ENCODE data around the gene DAD1. TPM values are rescaled to one million over a fixed set of nuclear protein-coding genes. Genes with fewer than 3 reads are reported as not detected.
A peak's percentile ranks its signal among the peaks of the same experiment; 100 is the strongest.
"Not testable (repeated sequence)": the region's sequence is repeated elsewhere in the genome, so short reads cannot be mapped to it uniquely, and the experiment has no call there.

The DAD1 gene
- total RNA-seq, 2 experiments from 2014 or later: 265 to 302 TPM

DNA sequence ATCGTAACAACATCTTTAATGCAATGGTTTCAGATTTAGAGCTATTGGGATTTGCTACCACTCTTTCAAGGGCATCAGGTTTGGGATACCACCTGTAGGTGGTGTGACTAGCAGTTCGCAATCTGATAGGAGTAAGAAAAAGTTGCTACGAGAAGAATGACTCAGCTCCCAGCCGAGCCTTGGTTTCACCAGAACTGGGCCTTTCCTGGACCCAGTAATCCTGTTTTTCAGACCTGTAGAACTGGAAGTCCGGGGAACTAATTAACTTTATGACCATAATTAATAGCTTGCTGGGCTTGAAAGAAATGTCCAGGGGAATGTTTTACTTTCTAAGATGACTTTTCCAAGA, 9.8 kb upstream of the DAD1 start:
- Mint-ChIP-seq H3K4me3 (peak overlapping the region; percentile 90), H3K4me1 (peaks cover 22% of the 10 kb centered on the region), H3K27me3 (no peaks in the 10 kb centered on the region), H3K9me3 (ENCODE audit: low read depth) (no peaks in the 10 kb centered on the region), H3K27ac (peak overlapping the region; percentile 80), H3K36me3 (ENCODE audit: low read depth) (peaks cover 13% of the 10 kb centered on the region)
- ATAC-seq (peak; percentile 85), DNase-seq (peak; percentile 65)
- intact Hi-C loops (cut with DNase I, micrococcal nuclease): loop anchor here (1.0 kb wide), 1 partner anchor 10 kb away; the partner anchor contains the start of gene DAD1 (in 2 of the 2)
- CTCF ChIA-PET: interaction anchor here (0.6 to 19.8 kb wide), 17 partner anchors 9 to 620 kb away, joined by 3 to 342 read pairs (median 4); partner anchors contain the start of genes DAD1 and OXA1L
- POLR2A ChIA-PET: interaction anchor here (0.6 to 3.0 kb wide), 4 partner anchors 9 to 599 kb away, joined by 3 to 9 read pairs (median 5); partner anchors contain the start of genes DAD1 and OXA1L

DNA sequence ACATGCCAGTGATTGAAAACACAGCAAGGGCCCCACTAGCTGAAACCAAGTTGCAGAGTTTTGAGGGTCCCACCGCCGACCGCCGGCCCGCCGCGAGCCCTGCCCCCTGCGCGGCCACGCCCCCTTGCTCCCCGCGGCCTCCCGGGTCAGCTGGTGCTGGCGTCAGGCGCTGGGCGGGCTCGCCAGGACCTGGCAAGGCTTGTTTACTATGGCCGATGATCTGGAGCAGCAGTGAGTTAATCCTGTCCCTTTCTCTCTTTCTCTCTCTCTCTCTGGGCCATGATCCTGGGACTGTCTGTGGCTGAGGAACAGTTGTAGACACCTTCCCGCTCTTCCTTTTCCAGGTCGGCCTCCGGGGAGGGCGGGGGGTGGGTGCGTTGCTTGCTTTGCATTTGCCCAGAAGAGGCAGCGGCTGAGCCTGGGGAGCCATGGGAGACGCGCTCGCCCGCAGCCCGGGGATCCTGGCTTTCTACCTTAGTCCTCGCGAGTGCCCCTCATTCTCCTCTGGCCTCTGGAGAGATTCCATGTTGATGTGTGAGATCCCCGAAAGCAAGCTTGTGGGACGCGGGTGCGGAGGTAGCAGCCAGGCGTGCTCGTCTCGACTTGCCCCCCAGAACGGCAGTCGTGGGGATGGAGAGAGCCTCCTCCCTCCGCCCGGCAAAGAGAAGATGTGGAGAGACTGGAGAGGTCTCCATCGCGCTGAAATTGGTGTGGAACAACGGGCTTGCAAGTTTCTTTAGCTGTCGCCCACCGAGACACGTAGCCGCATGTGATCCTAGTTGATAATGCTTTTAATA, 9.3 kb upstream of the DAD1 start, which contains the start of gene ABHD4:
Gene ABHD4 (plus strand): TSS at position 202 of the 797 bp plus-strand sequence. CDS start 7 bp downstream, at position 209.
- ChIA-PET POLR2A (interaction anchor here (0.6 to 3.0 kb wide), 5 partner anchors 9 to 749 kb away, joined by 3 to 9 read pairs (median 4); partner anchors contain the start of genes DAD1 and OXA1L), CTCF (interaction anchor here (0.6 to 19.8 kb wide), 18 partner anchors 9 to 620 kb away, joined by 3 to 342 read pairs (median 4); partner anchors contain the start of genes DAD1 and OXA1L)
- ATAC-seq: peak; percentile 75
- intact Hi-C loops (cut with DNase I, micrococcal nuclease): loop anchor here (1.0 kb wide), 1 partner anchor 9 kb away; the partner anchor contains the start of gene DAD1 (in 2 of the 2)
- H3K36me3 Mint-ChIP-seq (ENCODE audit: low read depth): peaks cover 10% of the 10 kb centered on the region
- no peaks in the 10 kb centered on the region for H3K9me3 Mint-ChIP-seq (ENCODE audit: low read depth)
- peaks cover 22% of the 10 kb centered on the region for H3K4me1 Mint-ChIP-seq
- peaks cover under 1% of the 10 kb centered on the region for H3K27me3 Mint-ChIP-seq
- peak within 1 kb of the TSS; percentile 90 for H3K4me3 Mint-ChIP-seq
- DNase-seq: peak; percentile 82
- H3K27ac Mint-ChIP-seq: peak within 1 kb of the TSS; percentile 80

DNA sequence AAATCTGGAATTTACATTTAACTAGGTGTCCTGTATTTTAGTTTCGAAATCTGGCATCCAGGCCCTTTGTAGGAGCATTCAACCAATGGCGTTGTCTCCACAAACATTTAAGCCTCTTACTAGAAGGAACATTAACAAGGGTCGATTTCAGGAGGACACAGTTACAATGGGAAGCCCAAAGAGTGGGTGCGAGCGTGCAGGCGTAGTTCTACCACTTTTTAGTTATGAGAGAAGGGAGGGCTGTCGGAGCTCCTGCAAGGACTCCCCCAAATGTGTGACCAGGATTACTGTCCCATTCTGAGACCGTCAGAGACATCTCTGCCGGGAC, 8.7 kb upstream of the DAD1 start:
- H3K36me3 Mint-ChIP-seq (ENCODE audit: low read depth): peaks cover 7% of the 10 kb centered on the region
- H3K4me1 Mint-ChIP-seq: peaks cover 26% of the 10 kb centered on the region
- DNase-seq: peak; percentile 17
- H3K27me3 Mint-ChIP-seq: peaks cover 1% of the 10 kb centered on the region
- H3K9me3 Mint-ChIP-seq (ENCODE audit: low read depth): no peaks in the 10 kb centered on the region
- ChIA-PET CTCF (interaction anchor here (1.0 to 19.8 kb wide), 5 partner anchors 8 to 304 kb away, joined by 3 to 342 read pairs (median 8); partner anchors contain the start of gene DAD1), POLR2A (interaction anchor here (0.6 to 3.0 kb wide), 2 partner anchors 8 to 749 kb away, joined by 3 to 9 read pairs; partner anchors contain the start of gene DAD1)
- peak overlapping the region; percentile 69 for H3K27ac Mint-ChIP-seq
- H3K4me3 Mint-ChIP-seq: peak overlapping the region; percentile 90
- intact Hi-C loops (cut with DNase I, micrococcal nuclease): loop anchor here (1.0 kb wide), 1 partner anchor 8 kb away; the partner anchor contains the start of gene DAD1 (in 2 of the 2)
- peak; percentile 5 for ATAC-seq

DNA sequence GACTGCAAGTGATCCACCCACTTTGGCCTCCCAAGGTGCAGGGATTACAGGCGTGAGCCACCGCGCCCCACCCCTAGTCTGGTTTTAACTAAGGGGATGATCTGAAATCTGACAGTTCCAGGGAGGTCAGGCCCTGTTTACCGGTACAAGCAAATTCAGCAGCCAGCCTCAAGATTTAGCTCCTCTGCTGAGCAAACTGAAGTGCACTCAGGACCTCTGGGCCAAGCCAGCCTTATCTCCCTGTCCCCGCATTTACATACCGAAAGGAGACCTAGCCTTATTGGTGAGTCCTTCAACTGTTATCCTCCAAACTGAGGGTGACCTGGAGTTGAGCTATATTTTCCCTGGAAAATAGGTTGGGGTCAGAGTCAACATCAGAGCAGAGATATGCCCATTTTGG, 8.2 kb upstream of the DAD1 start:
- Mint-ChIP-seq H3K4me3 (peak overlapping the region; percentile 90), H3K27ac (no peak overlapping the region), H3K9me3 (ENCODE audit: low read depth) (no peaks in the 10 kb centered on the region), H3K4me1 (peaks cover 30% of the 10 kb centered on the region), H3K36me3 (ENCODE audit: low read depth) (peaks cover 5% of the 10 kb centered on the region), H3K27me3 (peaks cover 1% of the 10 kb centered on the region)
- intact Hi-C loops (cut with DNase I, micrococcal nuclease): no loop called here
- DNase-seq (no peak), ATAC-seq (no peak)
- ChIA-PET CTCF (interaction anchor here (0.5 to 19.8 kb wide), 7 partner anchors 8 to 255 kb away, joined by 3 to 342 read pairs (median 5); partner anchors contain the start of gene DAD1), POLR2A (no interaction called here)

DNA sequence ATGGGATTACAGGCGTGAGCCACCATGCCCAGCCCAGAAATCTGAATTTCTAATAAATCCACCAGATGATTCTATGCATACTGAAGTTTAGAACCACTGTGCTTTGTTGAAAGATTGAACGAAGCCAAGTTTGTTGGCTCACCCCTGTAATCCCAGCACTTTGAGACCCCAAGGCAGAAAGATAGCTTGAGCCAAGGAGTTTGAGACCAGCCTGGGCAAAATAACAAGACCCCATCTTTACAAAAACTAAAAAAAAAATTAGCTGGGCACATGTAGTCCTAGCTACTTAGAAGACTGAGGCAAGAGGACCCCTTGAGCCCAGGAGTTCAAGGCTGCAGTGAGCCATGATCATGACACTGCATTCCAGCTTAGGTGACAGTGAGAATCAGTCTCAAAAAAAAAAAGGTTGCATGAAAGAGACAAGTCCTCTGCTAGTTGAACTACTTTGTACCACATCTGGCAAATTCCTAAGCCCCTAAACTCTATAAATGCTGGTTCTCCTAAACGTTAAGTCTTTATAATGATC, 7.4 kb upstream of the DAD1 start:
- H3K9me3 Mint-ChIP-seq (ENCODE audit: low read depth): no peaks in the 10 kb centered on the region
- intact Hi-C loops (cut with DNase I, micrococcal nuclease): no loop called here
- POLR2A ChIA-PET: no interaction called here
- no peak overlapping the region for H3K4me3 Mint-ChIP-seq
- H3K4me1 Mint-ChIP-seq: peaks cover 36% of the 10 kb centered on the region
- no peak overlapping the region for H3K27ac Mint-ChIP-seq
- no peak for DNase-seq
- CTCF ChIA-PET: interaction anchor here (0.5 to 19.8 kb wide), 5 partner anchors 29 to 256 kb away, joined by 3 to 342 read pairs (median 4); no protein-coding TSS in a partner anchor
- ATAC-seq: no peak
- no peaks in the 10 kb centered on the region for H3K36me3 Mint-ChIP-seq (ENCODE audit: low read depth)
- peaks cover 1% of the 10 kb centered on the region for H3K27me3 Mint-ChIP-seq

DNA sequence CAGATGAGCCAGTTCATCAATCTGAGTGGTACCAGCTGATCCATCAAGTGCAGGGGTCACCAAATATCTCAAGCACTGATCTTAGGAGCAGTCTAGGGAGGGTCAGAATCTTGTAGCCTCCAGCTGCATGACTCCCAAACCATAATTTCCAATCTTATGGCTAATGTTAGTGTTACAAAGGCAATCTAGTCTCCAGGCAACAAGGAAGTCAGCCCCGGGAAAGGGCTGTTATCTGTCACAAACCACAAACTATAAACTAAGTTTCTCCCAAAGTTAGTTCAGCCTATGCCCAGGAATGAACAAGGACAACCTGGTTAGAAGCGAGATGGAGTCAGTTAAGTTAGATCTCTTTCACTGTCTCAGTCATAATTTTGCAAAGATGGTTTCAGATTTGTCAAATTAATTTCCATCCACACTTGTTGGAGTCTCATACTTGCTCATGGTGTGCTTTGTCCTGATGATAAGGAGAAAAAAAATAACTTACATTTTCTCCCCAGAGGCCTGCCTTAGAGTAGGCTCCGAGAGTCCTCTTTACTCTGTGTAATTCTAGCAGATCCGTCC, 5.2 kb upstream of the DAD1 start:
- H3K27ac Mint-ChIP-seq: no peak overlapping the region
- H3K4me1 Mint-ChIP-seq: peaks cover 44% of the 10 kb centered on the region
- ChIA-PET POLR2A (no interaction called here), CTCF (interaction anchor here (0.7 to 19.8 kb wide), 4 partner anchors 18 to 748 kb away, joined by 3 to 342 read pairs (median 3); no protein-coding TSS in a partner anchor)
- no peak overlapping the region for H3K4me3 Mint-ChIP-seq
- DNase-seq (no peak), ATAC-seq (no peak)
- peaks cover 1% of the 10 kb centered on the region for H3K27me3 Mint-ChIP-seq
- no peaks in the 10 kb centered on the region for H3K9me3 Mint-ChIP-seq (ENCODE audit: low read depth)
- intact Hi-C loops (cut with DNase I, micrococcal nuclease): no loop called here
- H3K36me3 Mint-ChIP-seq (ENCODE audit: low read depth): no peaks in the 10 kb centered on the region

DNA sequence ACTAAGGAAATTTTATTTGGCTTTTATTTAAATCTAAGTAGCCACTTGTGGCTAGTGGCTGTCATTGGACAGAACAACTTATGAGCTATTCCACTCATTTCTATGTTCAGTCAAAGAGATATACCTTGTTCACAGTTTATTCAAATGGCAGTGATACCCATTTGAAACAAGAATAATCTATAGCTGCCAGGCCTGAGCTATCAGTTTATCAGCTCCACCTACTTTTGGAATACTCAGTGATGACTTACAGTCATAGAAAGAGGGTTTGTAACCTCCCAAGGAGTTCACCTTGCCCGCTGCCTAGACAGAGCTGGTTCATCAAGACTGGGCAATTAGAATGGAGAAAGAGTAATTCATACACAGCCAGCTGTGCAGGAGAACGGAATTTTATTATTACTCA, 4.6 kb upstream of the DAD1 start:
- Mint-ChIP-seq H3K36me3 (ENCODE audit: low read depth) (peaks cover 3% of the 10 kb centered on the region), H3K9me3 (ENCODE audit: low read depth) (no peaks in the 10 kb centered on the region), H3K27me3 (peaks cover 1% of the 10 kb centered on the region), H3K27ac (no peak overlapping the region), H3K4me1 (peaks cover 39% of the 10 kb centered on the region), H3K4me3 (no peak overlapping the region)
- intact Hi-C loops (cut with DNase I, micrococcal nuclease): no loop called here
- ChIA-PET POLR2A (no interaction called here), CTCF (interaction anchor here (0.7 to 19.8 kb wide), 5 partner anchors 18 to 747 kb away, joined by 3 to 342 read pairs (median 3); no protein-coding TSS in a partner anchor)
- no peak for DNase-seq
- no peak for ATAC-seq

DNA sequence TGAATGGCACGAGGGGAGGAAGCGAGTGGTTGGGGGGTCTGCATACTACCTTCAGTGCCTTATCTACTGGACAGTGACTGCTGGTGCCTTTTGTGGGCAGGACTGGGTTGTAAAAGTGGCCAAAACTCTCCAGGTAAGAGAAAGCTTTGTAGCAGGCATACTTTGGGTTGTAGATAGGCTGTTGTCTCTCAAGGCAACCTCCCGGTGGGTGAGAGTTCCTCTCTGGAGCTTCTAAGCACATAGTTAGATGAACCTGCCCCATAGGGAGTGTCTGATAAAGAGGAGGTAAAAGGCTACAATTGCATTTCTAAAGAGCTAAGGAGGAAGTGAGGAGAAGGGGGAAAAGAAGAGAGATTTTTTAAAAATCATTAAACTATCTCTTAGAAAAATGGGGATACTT, 4.2 kb upstream of the DAD1 start:
- peaks cover 5% of the 10 kb centered on the region for H3K36me3 Mint-ChIP-seq (ENCODE audit: low read depth)
- intact Hi-C loops (cut with DNase I, micrococcal nuclease): no loop called here
- H3K9me3 Mint-ChIP-seq (ENCODE audit: low read depth): no peaks in the 10 kb centered on the region
- ATAC-seq: no peak
- no peak overlapping the region for H3K4me3 Mint-ChIP-seq
- peaks cover 1% of the 10 kb centered on the region for H3K27me3 Mint-ChIP-seq
- POLR2A ChIA-PET: no interaction called here
- no peak for DNase-seq
- peak overlapping the region; percentile 29 for H3K27ac Mint-ChIP-seq
- CTCF ChIA-PET: interaction anchor here (0.6 to 19.8 kb wide), 5 partner anchors 9 to 280 kb away, joined by 3 to 342 read pairs (median 4); no protein-coding TSS in a partner anchor
- H3K4me1 Mint-ChIP-seq: peaks cover 39% of the 10 kb centered on the region

DNA sequence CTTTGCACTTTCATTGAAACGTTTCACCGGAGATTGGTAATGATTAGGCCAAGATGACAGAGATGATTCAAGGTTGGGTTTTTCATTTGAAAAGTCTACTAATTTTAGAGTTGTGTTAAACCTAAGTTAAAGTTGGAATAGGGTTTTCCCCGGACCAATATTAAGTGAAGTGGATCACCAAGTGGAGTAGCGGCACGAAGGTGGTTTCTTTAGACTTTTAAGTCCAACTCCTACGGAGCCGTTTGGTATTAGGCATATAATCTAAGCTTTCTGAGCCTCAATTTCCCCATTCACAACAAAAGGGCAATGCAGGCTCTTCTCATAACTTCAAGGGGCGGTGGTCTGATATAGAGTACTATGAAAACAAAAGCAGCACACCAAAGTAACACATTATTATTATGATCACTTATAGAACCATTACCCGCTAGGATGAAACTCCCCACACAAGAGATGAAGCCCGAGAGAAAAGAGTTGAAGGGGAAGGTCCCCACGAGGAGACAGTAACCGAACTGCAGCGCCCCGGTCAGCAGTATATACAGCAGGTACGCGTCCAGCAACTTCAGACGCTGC, 413 bp downstream of the DAD1 start:
- intact Hi-C loops (cut with DNase I, micrococcal nuclease): loop anchor here (1.0 to 10.0 kb wide), 16 partner anchors 10 to 1134 kb away; partner anchors contain the start of genes ABHD4 (in 2 of the 2), OXA1L (in 2 of the 2), PRMT5 (in 2 of the 2) and ACIN1 (in 1 of the 2)
- Mint-ChIP-seq H3K9me3 (ENCODE audit: low read depth) (no peaks in the 10 kb centered on the region), H3K36me3 (ENCODE audit: low read depth) (peaks cover 45% of the 10 kb centered on the region)

DNA sequence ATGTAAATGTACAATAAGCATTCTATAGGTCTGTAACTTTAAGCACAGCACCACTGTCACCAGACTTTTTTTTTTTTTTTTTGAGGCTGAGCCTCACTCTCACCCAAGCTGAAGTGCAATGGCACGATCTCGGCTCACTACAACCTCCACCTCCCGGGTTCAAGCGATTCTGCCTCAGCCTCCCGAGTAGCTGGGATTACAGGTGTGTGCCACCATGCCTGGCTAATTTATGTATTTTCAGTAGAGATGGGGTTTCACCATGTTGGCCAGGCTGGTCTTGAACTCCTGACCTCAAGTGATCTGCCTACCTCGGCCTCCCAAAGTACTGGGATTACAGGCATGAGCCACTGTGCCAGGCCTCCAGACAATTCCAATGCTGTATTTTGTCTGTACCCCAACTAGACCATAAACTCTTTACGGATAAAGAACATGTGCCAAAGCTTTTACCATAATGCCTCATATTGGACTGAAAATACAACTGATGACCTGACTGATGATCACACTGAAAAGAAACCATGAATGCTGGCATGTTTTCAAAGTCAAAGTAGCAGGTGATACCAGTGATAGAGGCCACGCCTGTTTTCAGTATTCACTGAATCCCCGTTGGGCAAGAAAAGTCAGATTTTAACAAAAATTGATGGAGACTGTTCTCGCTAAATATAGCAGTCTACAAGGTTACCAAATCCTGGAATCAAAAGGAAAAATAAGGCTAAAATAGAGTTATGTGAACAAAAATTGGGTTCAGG, 1.2 kb downstream of the DAD1 start:
- CTCF ChIA-PET: interaction anchor here (0.6 to 19.8 kb wide), 12 partner anchors 9 to 478 kb away, joined by 3 to 342 read pairs (median 5); partner anchors contain the start of gene ABHD4
- H3K27me3 Mint-ChIP-seq; H3K9me3 Mint-ChIP-seq (ENCODE audit: low read depth); DNase-seq: not testable (repeated sequence)
- peaks cover 53% of the 10 kb centered on the region for H3K36me3 Mint-ChIP-seq (ENCODE audit: low read depth)
- intact Hi-C loops (cut with DNase I, micrococcal nuclease): loop anchor here (1.0 to 10.0 kb wide), 6 partner anchors 264 to 1133 kb away; partner anchors contain the start of genes ACIN1 (in 1 of the 2), BCL2L2 (in 1 of the 2), C14orf119 (in 1 of the 2) and CHD8 (in 1 of the 2)
- H3K27ac Mint-ChIP-seq: peak overlapping the region; percentile 97
- peak overlapping the region; percentile 93 for H3K4me3 Mint-ChIP-seq
- peak; percentile 21 for ATAC-seq
- POLR2A ChIA-PET: interaction anchor here (0.6 to 3.6 kb wide), 14 partner anchors 11 to 1322 kb away, joined by 3 to 30 read pairs (median 6); partner anchors contain the start of genes LRP10 and OXA1L
- H3K4me1 Mint-ChIP-seq: peaks cover 79% of the 10 kb centered on the region

More for the DNA sequence above, 413 bp downstream of the DAD1 start:
- ChIA-PET POLR2A (interaction anchor here (0.6 to 3.6 kb wide), 21 partner anchors 10 to 1323 kb away, joined by 3 to 30 read pairs (median 4); partner anchors contain the start of genes ABHD4, ACIN1, C14orf119 and LRP10), CTCF (interaction anchor here (0.6 to 19.8 kb wide), 21 partner anchors 10 to 840 kb away, joined by 3 to 342 read pairs (median 4); partner anchors contain the start of genes ABHD4, HAUS4 and SLC7A7)
- DNase-seq (peak; percentile 58), ATAC-seq (peak; percentile 37)
- Mint-ChIP-seq H3K27ac (peak overlapping the region; percentile 97), H3K4me3 (peak overlapping the region; percentile 93), H3K27me3 (peaks cover 1% of the 10 kb centered on the region), H3K4me1 (peaks cover 76% of the 10 kb centered on the region)
